GM10248 (cell line): ENCODE measurements around the gene SRRD.

ENCODE experiments used
- CTCF ChIA-PET: fragments of 300-600 bp; sonication (Branson Sonifier 250); formaldehyde crosslinking; extraction: SDS; loops from one replicate; lab custom pipeline; 2021; ENCODE audit warnings: antibody characterized with exemption; lab: Yijun Ruan, JAX
- POLR2A ChIA-PET: fragments of 350-650 bp; sonication (Branson Sonifier 250); formaldehyde crosslinking; extraction: SDS; loops from one replicate; lab custom pipeline; 2020; ENCODE audit warnings: antibody characterized with exemption; lab: Yijun Ruan, JAX
- DNase-seq: peaks from one replicate; pipeline ENCODE4 v3.0.0; 2012; ENCODE audit errors: extremely low spot score
- TF ChIP-seq, protein P1 (sequence below): IDR thresholded peaks from 2 replicates; pipeline ENCODE4 v1.5.1; 2012; ENCODE audit warnings: mild to moderate bottlenecking, low read depth; ENCODE audit errors: extremely low read depth, missing control alignments, control extremely low read depth

SRRD gene

DNA sequence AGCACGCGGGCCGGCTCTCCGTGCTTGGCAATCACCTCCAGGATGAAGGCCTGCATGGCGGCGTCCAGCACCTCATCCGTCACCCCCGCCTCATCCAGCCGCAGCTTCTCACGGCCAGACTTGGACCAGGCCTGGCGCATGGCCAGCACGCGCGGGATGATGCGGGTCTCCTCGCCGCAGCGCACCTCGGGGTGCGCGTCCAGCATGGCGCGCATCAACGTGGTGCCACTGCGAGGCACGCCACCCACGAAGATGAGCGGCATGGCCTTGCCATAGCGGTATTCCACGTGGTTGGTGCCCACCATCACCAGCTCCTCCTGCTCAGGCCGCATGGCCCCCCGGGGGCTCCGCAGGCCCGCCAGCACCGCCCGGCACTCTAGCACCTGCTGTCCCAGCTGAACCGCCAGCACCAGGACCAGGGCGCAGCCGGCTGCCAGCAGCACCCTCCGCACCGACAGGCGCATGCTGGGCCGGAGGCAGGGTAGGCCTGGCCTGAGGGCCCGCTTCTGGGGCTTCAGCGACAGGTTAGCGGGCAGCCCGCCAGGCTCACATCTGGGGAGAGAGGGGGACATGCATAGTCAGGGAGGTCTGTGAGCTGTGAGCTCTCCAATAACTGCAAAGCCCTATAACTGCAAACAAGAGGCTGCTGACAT, 57.6 kb downstream of the SRRD start:
- TF ChIP-seq, protein P1, sequence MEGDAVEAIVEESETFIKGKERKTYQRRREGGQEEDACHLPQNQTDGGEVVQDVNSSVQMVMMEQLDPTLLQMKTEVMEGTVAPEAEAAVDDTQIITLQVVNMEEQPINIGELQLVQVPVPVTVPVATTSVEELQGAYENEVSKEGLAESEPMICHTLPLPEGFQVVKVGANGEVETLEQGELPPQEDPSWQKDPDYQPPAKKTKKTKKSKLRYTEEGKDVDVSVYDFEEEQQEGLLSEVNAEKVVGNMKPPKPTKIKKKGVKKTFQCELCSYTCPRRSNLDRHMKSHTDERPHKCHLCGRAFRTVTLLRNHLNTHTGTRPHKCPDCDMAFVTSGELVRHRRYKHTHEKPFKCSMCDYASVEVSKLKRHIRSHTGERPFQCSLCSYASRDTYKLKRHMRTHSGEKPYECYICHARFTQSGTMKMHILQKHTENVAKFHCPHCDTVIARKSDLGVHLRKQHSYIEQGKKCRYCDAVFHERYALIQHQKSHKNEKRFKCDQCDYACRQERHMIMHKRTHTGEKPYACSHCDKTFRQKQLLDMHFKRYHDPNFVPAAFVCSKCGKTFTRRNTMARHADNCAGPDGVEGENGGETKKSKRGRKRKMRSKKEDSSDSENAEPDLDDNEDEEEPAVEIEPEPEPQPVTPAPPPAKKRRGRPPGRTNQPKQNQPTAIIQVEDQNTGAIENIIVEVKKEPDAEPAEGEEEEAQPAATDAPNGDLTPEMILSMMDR, result no peak
- ChIA-PET POLR2A (no interaction called here), CTCF (interaction anchor here (1.4 to 1.6 kb wide), 3 partner anchors 8 to 10 kb away, joined by 3 to 4 read pairs (median 3); no protein-coding TSS in a partner anchor)
- DNase-seq, result no peak

DNA sequence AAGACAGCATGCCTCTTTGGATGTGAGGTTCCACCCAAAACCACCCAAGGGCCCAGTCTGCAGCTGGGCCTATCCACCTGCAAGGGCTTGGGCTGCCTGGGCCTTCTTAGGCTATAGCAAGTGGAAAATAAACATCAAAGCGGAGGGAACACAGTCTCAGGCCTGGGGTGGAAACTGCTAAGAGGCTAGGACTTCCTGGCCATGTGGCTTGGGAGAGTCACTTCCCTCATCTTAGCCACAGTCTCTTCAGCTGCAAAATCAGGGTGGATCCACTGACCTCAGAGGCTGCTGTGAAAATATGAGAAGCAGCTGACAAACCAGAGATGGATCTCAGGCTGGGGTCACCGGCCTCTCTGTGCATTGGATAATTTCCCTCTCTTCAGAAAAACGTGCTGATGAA, 59.2 kb downstream of the SRRD start:
- TF ChIP-seq, protein P1, result no peak
- ChIA-PET CTCF (interaction anchor here (1.0 to 1.6 kb wide), 3 partner anchors 10 to 20 kb away, joined by 3 to 4 read pairs (median 3); no protein-coding TSS in a partner anchor), POLR2A (no interaction called here)
- no peak for DNase-seq
